ENCODE data around the gene TMEM106C.

TMEM106C gene

DNA sequence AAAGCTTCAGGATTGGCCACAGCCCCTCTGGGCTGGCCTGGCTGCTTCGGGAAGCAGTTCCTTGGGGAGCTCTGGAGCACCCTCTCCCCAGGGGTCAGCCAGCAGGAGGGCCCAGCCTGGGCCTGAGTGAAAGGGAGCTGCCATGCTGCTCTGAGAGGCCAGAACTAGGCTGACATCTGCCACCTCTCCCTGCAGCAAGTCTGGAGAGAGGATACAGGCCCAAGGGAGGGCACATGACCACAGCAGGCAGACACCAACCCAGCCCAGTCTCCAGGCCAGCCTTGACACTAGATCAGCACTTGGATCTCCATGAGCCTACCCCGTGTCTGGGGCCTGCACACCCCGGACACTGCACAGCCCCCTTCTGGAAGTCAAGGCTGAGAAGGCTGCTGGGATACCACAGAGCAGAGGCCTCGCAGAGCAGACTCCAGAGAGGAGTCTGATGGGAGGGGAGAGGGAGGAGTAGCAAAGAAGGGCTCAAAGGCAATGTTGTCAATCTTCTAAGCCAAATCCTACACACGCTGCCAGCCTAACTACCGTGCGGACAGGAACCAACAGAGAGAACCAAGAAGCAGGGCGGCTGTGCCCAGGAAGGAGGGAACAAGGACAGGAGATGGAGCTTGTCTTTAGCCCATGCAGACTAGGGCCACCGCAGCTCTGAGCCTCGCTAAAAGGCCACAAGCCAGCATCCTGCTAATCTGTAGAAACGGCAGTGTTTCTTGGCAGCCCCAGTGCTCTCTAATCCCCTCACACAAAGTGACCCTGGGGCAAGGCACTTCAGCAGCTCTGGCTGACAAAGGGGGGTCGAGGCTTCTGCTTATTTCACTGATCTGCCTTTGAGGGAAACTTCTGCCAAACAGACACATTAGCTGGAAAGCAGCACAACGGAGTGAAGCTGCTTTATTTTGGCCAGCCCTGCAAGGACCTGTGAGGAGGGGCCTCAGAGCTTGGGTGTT, 28.0 kb downstream of the TMEM106C start:
- H3K27me3 ChIP-seq (ENCODE audit: control insufficient read depth, insufficient read depth, low read length) = peaks cover 80% of the 10 kb centered on the region
- no peaks in the 10 kb centered on the region for H3K36me3 ChIP-seq (ENCODE audit: control insufficient read depth, insufficient read depth, low read length)
- no peak overlapping the region for H3K9ac ChIP-seq (ENCODE audit: low read depth, low read length)
- no peak overlapping the region for H3K4me3 ChIP-seq (ENCODE audit: low read depth, low read length)
- no peaks in the 10 kb centered on the region for H3K9me3 ChIP-seq (ENCODE audit: control insufficient read depth, insufficient read depth, low read length)
- H3K4me1 ChIP-seq (ENCODE audit: control insufficient read depth, insufficient read depth, low read length) = no peaks in the 10 kb centered on the region

DNA sequence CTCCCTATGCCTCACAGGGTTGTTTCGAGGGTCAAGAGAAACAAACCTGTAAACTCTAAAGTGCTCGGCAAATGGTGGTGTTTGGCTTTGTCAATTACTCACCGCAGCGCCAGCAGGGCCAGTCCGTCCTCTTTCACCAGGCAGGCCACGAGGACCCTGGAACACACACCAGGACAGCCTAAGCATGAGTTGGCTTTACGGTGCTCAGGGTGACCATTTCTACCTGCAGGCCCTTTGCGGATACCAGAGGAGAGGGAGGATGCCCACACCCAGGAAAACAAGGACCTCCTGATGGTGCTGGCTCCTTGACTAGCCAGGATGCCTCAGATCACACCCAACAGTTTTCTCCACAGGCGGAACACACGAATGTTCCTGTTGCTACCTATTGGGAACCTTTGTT, 29.4 kb downstream of the TMEM106C start:
- no peaks in the 10 kb centered on the region for H3K4me1 ChIP-seq (ENCODE audit: control insufficient read depth, insufficient read depth, low read length)

DNA sequence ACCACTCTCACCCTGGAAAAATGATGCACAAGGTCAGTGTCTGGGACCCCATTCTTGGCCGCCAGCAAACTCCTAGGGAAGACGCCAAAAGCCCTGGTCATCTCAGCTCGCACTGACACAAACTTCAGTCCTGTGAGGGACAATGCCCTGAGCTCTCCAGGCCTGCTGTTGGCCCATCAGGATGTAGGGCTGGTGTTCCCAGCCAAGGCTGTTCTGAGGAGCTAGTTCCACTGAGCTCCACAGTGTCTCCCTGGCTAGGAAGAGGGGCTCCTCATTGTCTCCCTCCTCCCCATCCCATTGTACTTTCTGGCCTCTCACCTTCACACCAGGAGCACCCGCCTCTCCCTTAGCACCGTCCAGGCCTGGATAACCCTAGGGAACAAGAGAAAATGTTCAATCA, 30.1 kb downstream of the TMEM106C start:
- H3K9ac ChIP-seq (ENCODE audit: low read depth, low read length) = no peak overlapping the region
- no peaks in the 10 kb centered on the region for H3K4me1 ChIP-seq (ENCODE audit: control insufficient read depth, insufficient read depth, low read length)
- H3K27me3 ChIP-seq (ENCODE audit: control insufficient read depth, insufficient read depth, low read length) = peaks cover 92% of the 10 kb centered on the region
- no peak overlapping the region for H3K4me3 ChIP-seq (ENCODE audit: low read depth, low read length)
- no peaks in the 10 kb centered on the region for H3K36me3 ChIP-seq (ENCODE audit: control insufficient read depth, insufficient read depth, low read length)
- no peaks in the 10 kb centered on the region for H3K9me3 ChIP-seq (ENCODE audit: control insufficient read depth, insufficient read depth, low read length)

More for the DNA sequence above, 29.4 kb downstream of the TMEM106C start:
- H3K9ac ChIP-seq (ENCODE audit: low read depth, low read length) = no peak overlapping the region
- H3K27me3 ChIP-seq (ENCODE audit: control insufficient read depth, insufficient read depth, low read length) = peaks cover 89% of the 10 kb centered on the region
- H3K4me3 ChIP-seq (ENCODE audit: low read depth, low read length) = no peak overlapping the region
- H3K36me3 ChIP-seq (ENCODE audit: control insufficient read depth, insufficient read depth, low read length) = no peaks in the 10 kb centered on the region
- no peaks in the 10 kb centered on the region for H3K9me3 ChIP-seq (ENCODE audit: control insufficient read depth, insufficient read depth, low read length)

DNA sequence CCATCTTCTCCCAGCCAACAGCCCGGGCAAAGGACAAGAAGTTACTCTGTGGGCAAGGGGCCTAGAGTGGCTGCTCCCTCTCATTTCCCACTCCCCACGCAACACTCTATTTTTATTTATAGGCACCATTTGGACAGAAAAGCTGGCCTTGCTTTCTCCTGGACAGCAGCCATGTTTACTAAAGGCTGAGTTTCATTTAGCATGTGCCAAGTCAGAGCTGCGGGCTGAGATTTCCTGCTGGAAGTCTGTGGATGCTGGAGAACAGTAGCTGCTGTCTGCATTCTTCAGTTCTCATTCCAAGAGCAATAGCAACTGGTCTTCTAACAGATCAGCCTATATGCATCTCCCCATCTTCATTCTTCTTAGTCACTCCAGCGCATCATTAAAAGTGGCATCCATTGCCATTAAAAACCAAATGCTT, 32.6 kb downstream of the TMEM106C start:
- peaks cover 98% of the 10 kb centered on the region for H3K27me3 ChIP-seq (ENCODE audit: control insufficient read depth, insufficient read depth, low read length)
- H3K9me3 ChIP-seq (ENCODE audit: control insufficient read depth, insufficient read depth, low read length) = no peaks in the 10 kb centered on the region
- H3K4me1 ChIP-seq (ENCODE audit: control insufficient read depth, insufficient read depth, low read length) = peaks cover 4% of the 10 kb centered on the region
- H3K9ac ChIP-seq (ENCODE audit: low read depth, low read length) = no peak overlapping the region
- H3K36me3 ChIP-seq (ENCODE audit: control insufficient read depth, insufficient read depth, low read length) = no peaks in the 10 kb centered on the region
- H3K4me3 ChIP-seq (ENCODE audit: low read depth, low read length) = no peak overlapping the region

DNA sequence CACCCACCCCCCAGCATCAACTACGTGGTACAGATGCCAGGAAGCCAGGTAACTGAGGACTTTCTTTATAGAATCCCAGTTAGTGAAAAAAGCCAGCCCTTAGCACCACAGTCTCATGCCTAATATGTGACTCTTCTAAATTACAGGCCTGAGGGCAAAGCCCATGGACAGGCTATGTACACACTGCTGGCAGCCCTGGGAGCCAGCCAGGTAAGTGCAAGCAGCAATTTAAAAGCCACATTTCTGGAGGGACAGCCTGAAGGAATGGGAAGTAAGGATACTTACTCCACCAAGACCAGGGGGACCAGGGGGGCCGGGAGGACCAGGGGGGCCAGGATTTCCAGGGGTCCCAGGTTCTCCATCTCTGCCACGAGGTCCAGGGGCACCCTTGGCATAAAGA, 33.9 kb downstream of the TMEM106C start:
- no peak overlapping the region for H3K4me3 ChIP-seq (ENCODE audit: low read depth, low read length)
- H3K4me1 ChIP-seq (ENCODE audit: control insufficient read depth, insufficient read depth, low read length) = peaks cover 4% of the 10 kb centered on the region
- H3K27me3 ChIP-seq (ENCODE audit: control insufficient read depth, insufficient read depth, low read length) = peaks cover 100% of the 10 kb centered on the region
- H3K9me3 ChIP-seq (ENCODE audit: control insufficient read depth, insufficient read depth, low read length) = no peaks in the 10 kb centered on the region
- no peak overlapping the region for H3K9ac ChIP-seq (ENCODE audit: low read depth, low read length)
- no peaks in the 10 kb centered on the region for H3K36me3 ChIP-seq (ENCODE audit: control insufficient read depth, insufficient read depth, low read length)

DNA sequence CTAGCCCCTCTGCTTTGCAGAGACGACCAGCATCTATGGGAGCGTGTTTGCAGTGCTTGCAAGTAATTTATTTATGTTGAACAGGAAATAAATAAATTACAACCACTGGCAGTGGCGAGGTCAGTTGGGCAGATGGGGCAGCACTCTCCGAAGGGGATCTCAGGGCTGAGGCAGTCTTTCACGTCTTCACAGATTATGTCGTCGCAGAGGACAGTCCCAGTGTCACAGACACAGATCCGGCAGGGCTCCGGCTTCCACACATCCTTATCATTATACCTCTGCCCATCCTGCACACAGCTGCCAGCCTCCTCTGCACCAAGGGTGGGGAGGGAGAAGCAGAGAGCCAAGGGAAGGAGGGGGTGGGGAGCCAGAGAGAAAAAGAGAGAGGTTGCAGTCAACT, 36.4 kb downstream of the TMEM106C start:
- Histone ChIP-seq H3K27me3 (ENCODE audit: control insufficient read depth, insufficient read depth, low read length) (peaks cover 95% of the 10 kb centered on the region), H3K9me3 (ENCODE audit: control insufficient read depth, insufficient read depth, low read length) (no peaks in the 10 kb centered on the region), H3K36me3 (ENCODE audit: control insufficient read depth, insufficient read depth, low read length) (no peaks in the 10 kb centered on the region), H3K4me3 (ENCODE audit: low read depth, low read length) (no peak overlapping the region), H3K4me1 (ENCODE audit: control insufficient read depth, insufficient read depth, low read length) (peaks cover 9% of the 10 kb centered on the region), H3K9ac (ENCODE audit: low read depth, low read length) (no peak overlapping the region)

DNA sequence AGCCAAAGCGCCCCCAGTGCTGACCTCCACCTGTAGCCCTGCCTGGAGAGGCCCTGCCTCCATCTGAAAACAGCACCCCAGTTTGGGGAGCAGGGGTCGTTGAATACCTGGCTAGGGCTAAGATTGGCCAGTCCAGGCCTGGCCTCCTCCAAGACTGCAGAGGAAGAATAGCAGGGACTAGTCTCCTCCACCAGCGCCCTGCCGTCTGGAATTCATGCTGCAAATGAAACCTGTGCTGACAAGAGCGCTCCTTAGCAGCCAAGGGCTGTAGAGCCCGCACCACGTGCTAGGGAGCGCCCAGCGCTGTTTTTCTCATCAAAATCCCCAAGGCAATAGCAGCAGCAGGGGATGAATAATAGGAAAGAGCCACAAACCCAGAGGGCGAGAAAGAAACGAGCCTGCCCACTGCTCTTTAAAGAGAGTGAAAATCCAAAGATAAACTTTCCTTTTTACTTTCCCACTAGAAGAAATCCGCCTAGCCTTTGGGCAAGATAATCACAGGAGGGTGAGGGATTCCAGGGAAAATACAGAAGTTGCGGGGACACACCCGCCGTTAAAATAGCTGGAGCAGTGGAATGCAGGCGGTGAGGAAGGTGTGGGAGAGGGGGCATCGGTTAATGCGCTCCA, 37.6 kb downstream of the TMEM106C start:
- peaks cover 95% of the 10 kb centered on the region for H3K27me3 ChIP-seq (ENCODE audit: control insufficient read depth, insufficient read depth, low read length)

DNA sequence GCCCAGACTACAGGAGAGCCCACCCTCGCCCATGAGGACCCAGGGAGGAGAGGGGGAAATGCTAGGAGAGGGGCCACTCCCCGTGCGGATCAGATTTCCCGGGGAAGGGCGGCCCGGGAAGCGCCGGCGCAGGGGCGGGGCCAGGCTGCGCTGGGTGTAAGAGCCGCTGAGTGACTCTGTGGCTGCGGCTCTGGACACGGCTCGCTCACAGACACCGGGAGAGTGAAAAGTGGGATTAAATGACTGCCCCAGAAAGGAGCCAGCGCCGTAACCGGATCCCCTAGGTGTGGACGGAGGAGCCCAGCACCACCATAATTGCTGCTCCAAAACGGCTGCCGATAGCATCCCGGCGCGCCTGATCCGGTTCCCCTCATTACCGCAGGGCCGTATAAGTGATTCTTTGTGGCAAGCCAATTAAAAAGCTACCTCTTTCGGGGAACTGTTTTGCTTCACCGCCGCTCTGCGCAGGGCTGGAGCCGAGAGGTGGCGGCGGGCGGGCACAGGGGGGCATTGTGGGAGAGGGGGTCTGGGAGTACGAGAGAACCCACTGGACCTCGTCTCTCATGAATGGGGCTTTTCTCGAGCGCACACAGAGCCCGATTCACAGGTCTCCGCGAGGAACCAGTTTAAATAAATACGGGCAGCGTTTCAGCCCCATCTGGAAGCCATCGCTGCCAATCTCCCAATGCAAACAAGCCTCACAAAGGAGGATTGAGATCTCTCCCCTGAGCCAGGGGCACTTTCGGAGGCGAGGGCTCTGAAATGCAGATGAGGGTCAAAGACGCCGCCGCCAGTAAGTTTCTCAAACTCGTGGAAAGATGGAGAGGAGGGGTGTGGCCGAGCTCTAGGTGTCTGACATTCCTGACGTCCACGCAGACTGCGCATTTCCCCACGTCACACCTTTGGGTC, 38.4 kb downstream of the TMEM106C start:
- H3K9me3 ChIP-seq (ENCODE audit: control insufficient read depth, insufficient read depth, low read length) = no peaks in the 10 kb centered on the region
- H3K36me3 ChIP-seq (ENCODE audit: control insufficient read depth, insufficient read depth, low read length) = no peaks in the 10 kb centered on the region
- peak overlapping the region; percentile 66 for H3K4me3 ChIP-seq (ENCODE audit: low read depth, low read length)
- no peak overlapping the region for H3K9ac ChIP-seq (ENCODE audit: low read depth, low read length)
- H3K27me3 ChIP-seq (ENCODE audit: control insufficient read depth, insufficient read depth, low read length) = peaks cover 95% of the 10 kb centered on the region
- peaks cover 9% of the 10 kb centered on the region for H3K4me1 ChIP-seq (ENCODE audit: control insufficient read depth, insufficient read depth, low read length)

More for the DNA sequence above, 37.6 kb downstream of the TMEM106C start:
- peak overlapping the region; percentile 66 for H3K4me3 ChIP-seq (ENCODE audit: low read depth, low read length)
- peaks cover 9% of the 10 kb centered on the region for H3K4me1 ChIP-seq (ENCODE audit: control insufficient read depth, insufficient read depth, low read length)
- no peaks in the 10 kb centered on the region for H3K36me3 ChIP-seq (ENCODE audit: control insufficient read depth, insufficient read depth, low read length)
- no peak overlapping the region for H3K9ac ChIP-seq (ENCODE audit: low read depth, low read length)
- no peaks in the 10 kb centered on the region for H3K9me3 ChIP-seq (ENCODE audit: control insufficient read depth, insufficient read depth, low read length)

DNA sequence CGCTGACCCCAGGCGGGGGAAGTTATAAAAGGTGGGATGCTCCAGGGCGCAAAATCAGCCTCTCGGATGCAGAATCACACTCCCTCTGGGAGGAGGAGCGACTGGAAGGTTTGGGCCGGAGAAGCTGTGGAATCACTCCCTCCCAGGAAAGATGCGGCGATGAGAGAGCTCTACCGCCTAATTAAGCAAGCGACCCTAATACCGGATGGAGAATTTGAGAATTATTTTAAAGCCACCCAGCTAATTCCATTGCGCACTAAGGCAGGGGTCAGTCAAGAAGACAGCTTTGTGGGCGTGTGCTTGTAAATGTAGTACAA, 39.0 kb downstream of the TMEM106C start:
- peak overlapping the region; percentile 66 for H3K4me3 ChIP-seq (ENCODE audit: low read depth, low read length)
- H3K27me3 ChIP-seq (ENCODE audit: control insufficient read depth, insufficient read depth, low read length) = peaks cover 95% of the 10 kb centered on the region
- no peak overlapping the region for H3K9ac ChIP-seq (ENCODE audit: low read depth, low read length)
- H3K36me3 ChIP-seq (ENCODE audit: control insufficient read depth, insufficient read depth, low read length) = no peaks in the 10 kb centered on the region
- no peaks in the 10 kb centered on the region for H3K9me3 ChIP-seq (ENCODE audit: control insufficient read depth, insufficient read depth, low read length)
- H3K4me1 ChIP-seq (ENCODE audit: control insufficient read depth, insufficient read depth, low read length) = peaks cover 9% of the 10 kb centered on the region

DNA sequence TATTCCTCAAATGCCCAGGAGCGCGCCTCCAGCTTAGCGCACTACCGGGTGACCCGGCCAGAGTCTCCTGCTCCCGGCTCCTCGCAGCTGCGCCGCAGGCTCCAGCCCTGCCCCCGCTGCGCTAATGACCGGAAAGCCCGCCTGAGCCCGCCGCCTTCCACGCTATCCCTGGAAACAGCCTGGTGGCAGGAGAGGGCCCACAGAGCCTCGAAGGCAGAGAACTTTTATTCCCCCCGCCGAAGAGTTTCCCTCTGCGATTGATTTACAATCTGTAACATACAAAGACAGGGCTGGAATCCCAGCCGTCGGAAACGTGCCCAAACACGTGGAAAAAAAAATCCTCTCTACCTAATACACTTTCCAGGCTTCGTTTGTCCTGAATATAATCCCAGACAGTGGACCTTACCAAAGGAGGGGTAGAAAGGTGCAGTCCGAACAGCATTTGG, 39.4 kb downstream of the TMEM106C start:
- Histone ChIP-seq H3K9ac (ENCODE audit: low read depth, low read length) (no peak overlapping the region), H3K36me3 (ENCODE audit: control insufficient read depth, insufficient read depth, low read length) (no peaks in the 10 kb centered on the region), H3K9me3 (ENCODE audit: control insufficient read depth, insufficient read depth, low read length) (no peaks in the 10 kb centered on the region), H3K27me3 (ENCODE audit: control insufficient read depth, insufficient read depth, low read length) (peaks cover 95% of the 10 kb centered on the region), H3K4me1 (ENCODE audit: control insufficient read depth, insufficient read depth, low read length) (peaks cover 9% of the 10 kb centered on the region), H3K4me3 (ENCODE audit: low read depth, low read length) (peak overlapping the region; percentile 66)

DNA sequence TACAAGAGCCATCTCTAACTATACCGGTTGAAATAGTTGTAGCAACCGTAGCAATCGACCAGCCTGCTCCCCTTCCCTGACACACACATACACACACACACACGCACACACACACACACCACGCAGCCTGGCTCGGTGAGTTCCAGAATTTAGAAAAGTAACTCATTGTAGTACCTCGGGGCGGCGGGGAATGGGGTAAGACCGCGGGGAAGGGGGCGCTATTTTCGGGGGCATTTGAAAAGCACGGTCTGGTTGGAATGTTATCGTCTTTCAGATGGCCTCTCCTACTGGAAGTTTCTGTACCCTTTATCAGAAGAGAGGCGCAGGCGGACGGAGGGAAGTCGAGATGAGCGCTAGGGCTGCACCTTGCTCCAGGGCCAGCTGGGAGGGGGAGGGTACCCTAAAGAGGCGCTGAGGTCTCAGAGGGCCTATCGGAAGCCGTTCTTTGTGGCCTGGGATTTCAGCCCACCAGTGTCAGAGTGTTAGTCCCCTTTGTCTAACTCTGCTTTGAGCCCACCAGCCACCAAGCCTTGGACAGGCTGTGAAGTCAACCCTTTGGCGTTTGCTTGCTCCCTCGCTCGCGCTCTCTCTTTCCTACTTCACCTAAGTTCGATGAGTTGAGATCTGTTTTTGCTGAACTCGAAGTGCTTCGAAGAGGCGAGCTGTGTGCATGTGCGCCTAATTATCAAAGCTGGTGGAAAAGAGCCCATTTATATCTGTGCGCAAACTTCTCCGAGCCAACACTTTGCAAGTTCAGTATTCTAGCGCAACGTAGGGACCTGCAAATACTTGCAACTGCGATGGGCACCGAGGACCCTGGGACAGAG, 40.0 kb downstream of the TMEM106C start:
- H3K36me3 ChIP-seq (ENCODE audit: control insufficient read depth, insufficient read depth, low read length) = no peaks in the 10 kb centered on the region
- peak overlapping the region; percentile 43 for H3K4me3 ChIP-seq (ENCODE audit: low read depth, low read length)
- H3K27me3 ChIP-seq (ENCODE audit: control insufficient read depth, insufficient read depth, low read length) = peaks cover 95% of the 10 kb centered on the region
- H3K4me1 ChIP-seq (ENCODE audit: control insufficient read depth, insufficient read depth, low read length) = peaks cover 9% of the 10 kb centered on the region
- no peak overlapping the region for H3K9ac ChIP-seq (ENCODE audit: low read depth, low read length)
- no peaks in the 10 kb centered on the region for H3K9me3 ChIP-seq (ENCODE audit: control insufficient read depth, insufficient read depth, low read length)

All from iPS-15b (cell line).